Brain microvascular endothelial cell (primary cell): Measurements from ENCODE around the gene AGBL1.

Experiments
- DNase-seq: peaks from one replicate; pipeline ENCODE4 v3.0.0-alpha.2; 2020
- H3K27ac ChIP-seq: fragments of 250-450 bp; sonication (Bioruptor Pico); 2 replicates; pipeline ENCODE4 v1.5.1; 2020; ENCODE audit warnings: mild to moderate bottlenecking, moderate library complexity
- H3K27me3 ChIP-seq: fragments of 250-450 bp; sonication (Bioruptor Pico); replicated peaks from 2 replicates; pipeline ENCODE4 v1.5.1; 2020; ENCODE audit warnings: mild to moderate bottlenecking
- H3K36me3 ChIP-seq: fragments of 250-450 bp; sonication (Bioruptor Pico); replicated peaks from 2 replicates; pipeline ENCODE4 v1.5.1; 2020; ENCODE audit warnings: mild to moderate bottlenecking
- H3K4me3 ChIP-seq: 2 replicates; pipeline ENCODE4 v1.5.1; 2011; ENCODE audit warnings: low read depth, mild to moderate bottlenecking, control low read depth, low read length, moderate library complexity
- in situ Hi-C: cut with HindIII; loops from 2 replicates; pipeline ENCODE4 v1.10.0; 2017; ENCODE audit warnings: low sequenced_read_pairs, low pct_ligation_motif_present
- TF ChIP-seq, protein P1 (sequence below): IDR thresholded peaks from 2 replicates; pipeline ENCODE4 v1.5.1; 2011; ENCODE audit warnings: low read depth, mild to moderate bottlenecking, moderate library complexity, low read length, control low read depth, inconsistent platforms; ENCODE audit errors: missing control alignments

Gene AGBL1

DNA sequence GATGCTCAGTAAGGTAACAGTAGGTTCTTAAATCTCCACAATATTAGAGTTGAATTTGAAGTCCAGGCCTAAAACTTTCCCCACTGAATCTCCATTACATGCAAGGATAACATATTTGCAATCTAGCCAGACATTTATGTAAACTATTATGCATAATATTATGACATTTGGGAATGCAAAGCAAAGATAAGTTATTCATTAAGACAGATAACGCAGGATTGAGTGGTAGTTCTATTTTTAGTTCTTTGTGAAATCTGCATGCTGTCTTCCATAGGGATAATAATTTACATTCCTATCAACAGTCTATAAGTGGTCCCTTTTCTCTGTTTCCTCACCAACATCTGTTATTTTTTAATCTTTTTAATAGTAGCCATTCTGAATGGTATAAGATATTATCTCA is 333.5 kb downstream of the AGBL1 start:
- no peaks in the 10 kb centered on the region for H3K36me3 ChIP-seq
- in situ Hi-C loops = no loop called here

DNA sequence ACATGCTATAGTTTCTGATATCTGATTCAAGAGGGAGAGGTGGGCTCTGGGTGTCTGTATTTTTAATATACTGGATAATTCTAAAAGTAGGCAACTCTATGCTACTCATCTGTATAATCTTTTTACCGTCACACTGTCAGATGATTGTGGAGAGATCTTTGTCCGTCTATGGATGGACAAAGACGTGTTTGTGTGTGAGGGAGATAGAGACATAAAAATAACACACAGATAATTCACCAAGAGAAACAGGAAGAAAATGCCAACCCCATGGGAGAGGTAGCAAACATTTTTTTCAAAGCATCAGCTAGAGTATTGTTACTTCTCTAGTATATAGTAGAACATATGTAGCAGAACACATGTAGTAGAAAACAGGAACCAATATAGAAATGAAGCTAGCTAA is 346.1 kb downstream of the AGBL1 start:
- in situ Hi-C loops = no loop called here
- Histone ChIP-seq H3K4me3 (no peak overlapping the region), H3K27me3 (no peaks in the 10 kb centered on the region), H3K27ac (no peak overlapping the region), H3K36me3 (no peaks in the 10 kb centered on the region)
- TF ChIP-seq, protein P1, sequence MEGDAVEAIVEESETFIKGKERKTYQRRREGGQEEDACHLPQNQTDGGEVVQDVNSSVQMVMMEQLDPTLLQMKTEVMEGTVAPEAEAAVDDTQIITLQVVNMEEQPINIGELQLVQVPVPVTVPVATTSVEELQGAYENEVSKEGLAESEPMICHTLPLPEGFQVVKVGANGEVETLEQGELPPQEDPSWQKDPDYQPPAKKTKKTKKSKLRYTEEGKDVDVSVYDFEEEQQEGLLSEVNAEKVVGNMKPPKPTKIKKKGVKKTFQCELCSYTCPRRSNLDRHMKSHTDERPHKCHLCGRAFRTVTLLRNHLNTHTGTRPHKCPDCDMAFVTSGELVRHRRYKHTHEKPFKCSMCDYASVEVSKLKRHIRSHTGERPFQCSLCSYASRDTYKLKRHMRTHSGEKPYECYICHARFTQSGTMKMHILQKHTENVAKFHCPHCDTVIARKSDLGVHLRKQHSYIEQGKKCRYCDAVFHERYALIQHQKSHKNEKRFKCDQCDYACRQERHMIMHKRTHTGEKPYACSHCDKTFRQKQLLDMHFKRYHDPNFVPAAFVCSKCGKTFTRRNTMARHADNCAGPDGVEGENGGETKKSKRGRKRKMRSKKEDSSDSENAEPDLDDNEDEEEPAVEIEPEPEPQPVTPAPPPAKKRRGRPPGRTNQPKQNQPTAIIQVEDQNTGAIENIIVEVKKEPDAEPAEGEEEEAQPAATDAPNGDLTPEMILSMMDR = no peak
- DNase-seq = no peak

More for the DNA sequence above, 333.5 kb downstream of the AGBL1 start:
- TF ChIP-seq, protein P1 = no peak
- no peaks in the 10 kb centered on the region for H3K27me3 ChIP-seq
- no peak for DNase-seq
- H3K27ac ChIP-seq = no peak overlapping the region
- no peak overlapping the region for H3K4me3 ChIP-seq

DNA sequence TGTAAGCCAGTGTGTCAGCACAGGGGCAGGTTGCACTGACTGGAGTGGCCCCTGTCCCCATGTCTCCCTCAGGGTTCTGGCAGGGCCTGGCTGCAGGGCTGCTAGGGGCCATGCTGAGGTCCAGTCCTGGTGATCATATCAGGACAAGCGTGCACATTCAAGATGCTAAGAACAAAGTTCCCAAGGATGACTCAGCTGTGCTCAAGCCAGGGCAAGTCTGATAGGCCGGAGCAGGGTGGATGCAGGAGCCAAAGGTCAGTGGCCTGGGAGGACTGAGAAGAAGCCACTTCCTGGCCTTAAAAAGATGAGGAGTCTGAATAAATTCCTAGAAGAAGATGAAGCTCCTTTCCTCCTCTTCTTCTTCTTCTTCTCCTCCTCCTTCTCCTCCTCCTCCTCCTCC is 353.2 kb downstream of the AGBL1 start:
- no peak overlapping the region for H3K4me3 ChIP-seq
- in situ Hi-C loops = no loop called here

DNA sequence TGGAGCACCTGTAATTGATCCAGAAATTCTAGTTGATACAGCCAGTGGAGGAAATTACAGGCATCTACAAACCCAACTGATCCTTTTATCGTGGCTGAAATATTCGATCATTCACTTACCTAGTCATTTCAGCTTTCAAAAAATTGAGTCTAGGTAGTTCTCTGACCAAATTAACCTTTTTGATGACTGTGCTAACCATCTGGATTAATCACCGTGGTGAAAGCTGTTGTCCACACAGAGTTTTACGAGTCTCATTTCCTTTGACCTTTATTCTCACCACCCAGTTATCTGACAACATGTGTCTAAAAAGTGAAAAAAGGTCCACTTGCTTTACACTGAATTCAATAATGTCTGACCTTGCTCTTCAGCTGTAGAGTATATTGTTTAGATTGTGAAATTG is 354.3 kb downstream of the AGBL1 start:
- TF ChIP-seq, protein P1 = no peak
- in situ Hi-C loops = no loop called here
- no peak overlapping the region for H3K4me3 ChIP-seq
- no peaks in the 10 kb centered on the region for H3K36me3 ChIP-seq
- H3K27me3 ChIP-seq = no peaks in the 10 kb centered on the region
- no peak overlapping the region for H3K27ac ChIP-seq
- no peak for DNase-seq

More for the DNA sequence above, 353.2 kb downstream of the AGBL1 start:
- no peak for DNase-seq
- TF ChIP-seq, protein P1 = no peak
- no peak overlapping the region for H3K27ac ChIP-seq
- no peaks in the 10 kb centered on the region for H3K27me3 ChIP-seq
- H3K36me3 ChIP-seq = no peaks in the 10 kb centered on the region

DNA sequence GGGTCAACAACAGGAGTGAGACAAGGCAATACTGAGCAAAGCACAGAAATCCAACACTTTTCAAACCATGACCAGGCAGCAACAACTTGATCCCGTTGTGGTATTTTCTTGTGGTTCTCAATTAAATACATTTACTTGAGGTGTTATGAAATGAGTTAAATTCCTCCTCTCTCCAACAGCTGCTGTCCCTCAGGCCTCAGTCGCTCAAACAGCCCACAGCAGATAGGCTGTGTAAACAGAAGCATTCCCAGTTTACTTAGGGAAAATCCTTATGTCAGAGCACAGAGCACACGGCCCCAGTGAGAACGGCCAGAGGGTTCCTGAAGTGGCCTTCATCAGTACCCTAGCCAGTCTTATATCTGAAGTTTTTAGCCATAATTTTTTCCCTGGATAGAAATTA is 359.9 kb downstream of the AGBL1 start:
- TF ChIP-seq, protein P1 = no peak
- no peaks in the 10 kb centered on the region for H3K27me3 ChIP-seq
- in situ Hi-C loops = no loop called here
- no peak for DNase-seq
- H3K4me3 ChIP-seq = no peak overlapping the region
- no peaks in the 10 kb centered on the region for H3K36me3 ChIP-seq
- no peak overlapping the region for H3K27ac ChIP-seq

DNA sequence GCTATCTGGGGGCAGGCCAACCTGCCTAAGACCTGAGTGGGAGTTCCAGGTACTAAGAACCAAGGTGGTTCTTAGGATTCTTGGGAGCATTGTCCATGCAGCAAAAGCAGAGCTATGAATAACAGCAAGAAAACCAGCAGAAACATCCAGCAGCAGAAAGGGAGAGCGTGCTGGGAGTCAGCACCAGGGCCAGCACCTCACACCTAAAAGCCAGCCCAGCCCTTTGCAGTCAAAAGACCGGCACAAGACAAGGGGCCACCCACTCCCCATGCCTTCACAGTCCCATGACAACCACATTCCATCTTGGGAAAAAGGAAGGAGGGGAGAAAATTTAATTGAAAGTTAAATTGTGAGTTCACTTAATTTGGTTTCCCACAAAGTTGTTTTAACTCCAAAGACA is 364.9 kb downstream of the AGBL1 start:
- in situ Hi-C loops = no loop called here
- Histone ChIP-seq H3K27me3 (no peaks in the 10 kb centered on the region), H3K36me3 (no peaks in the 10 kb centered on the region), H3K4me3 (no peak overlapping the region), H3K27ac (no peak overlapping the region)
- DNase-seq = no peak
- TF ChIP-seq, protein P1 = no peak
